ELR (cell line): ENCODE measurements around the gene HMGB2.
A peak's percentile ranks its signal among the peaks of the same experiment; 100 is the strongest.

Experiments
- DNase-seq: peaks from one replicate; pipeline ENCODE4 v3.0.0-alpha.2; 2015; ENCODE audit warnings: low read depth

Gene HMGB2

GRCh38 chr4:173334085-173334890, at the start of gene HMGB2:
TSS of gene HMGB2 (minus strand) at chr4:173334358. CDS start at chr4:173333649, 709 bp downstream.
- DNase-seq = peak; percentile 99

DNA sequence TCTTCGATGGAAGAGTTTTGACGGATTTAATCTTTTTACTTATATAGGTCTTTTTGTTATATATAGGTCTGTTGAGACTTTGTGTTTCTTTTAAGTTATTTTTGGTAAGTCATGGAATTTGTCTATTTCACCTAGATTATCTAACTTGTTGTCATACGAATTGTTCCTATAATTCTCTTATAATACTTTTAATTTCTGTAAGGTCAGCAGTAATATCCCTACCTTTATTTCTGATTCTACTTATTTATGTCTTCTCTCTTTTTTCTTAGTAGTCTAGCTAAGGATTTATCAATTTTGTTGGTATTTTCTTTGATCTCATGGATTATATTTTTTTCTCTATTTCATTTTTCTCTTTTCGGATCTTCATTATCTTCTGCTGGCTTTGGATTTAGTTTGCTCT, 48.2 kb upstream of the HMGB2 start:
- no peak for DNase-seq

DNA sequence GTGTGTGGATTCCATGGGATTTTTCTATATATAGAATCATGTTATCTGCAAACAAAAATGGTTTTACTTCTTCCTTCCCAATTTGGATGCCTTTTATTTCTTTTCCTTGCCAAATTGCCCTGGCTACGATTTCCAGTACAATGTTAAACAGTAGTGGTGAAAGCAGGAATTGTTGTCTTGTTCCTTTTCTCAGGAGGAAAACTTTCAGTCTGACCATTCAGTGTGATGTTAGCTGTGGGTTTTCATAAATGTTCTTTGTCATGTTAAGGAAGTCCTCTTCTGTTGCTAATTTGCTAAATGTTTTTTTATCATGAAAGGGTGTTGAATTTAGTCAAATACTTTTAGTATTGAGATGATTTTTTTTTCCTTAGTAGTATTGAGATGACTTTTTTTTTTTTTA, 47.5 kb upstream of the HMGB2 start:
- no peak for DNase-seq

- no peak for DNase-seq
Observed at GRCh38 chr4:173380987-173381386, 46.8 kb upstream of the HMGB2 start.

- DNase-seq = no peak
Observed at GRCh38 chr4:173379929-173380328, 45.8 kb upstream of the HMGB2 start.

GRCh38 chr4:173374588-173374987, 40.4 kb upstream of the HMGB2 start:
- no peak for DNase-seq

- DNase-seq = peak; percentile 77
Observed at GRCh38 chr4:173371292-173372192, 37.4 kb upstream of the HMGB2 start.

DNA sequence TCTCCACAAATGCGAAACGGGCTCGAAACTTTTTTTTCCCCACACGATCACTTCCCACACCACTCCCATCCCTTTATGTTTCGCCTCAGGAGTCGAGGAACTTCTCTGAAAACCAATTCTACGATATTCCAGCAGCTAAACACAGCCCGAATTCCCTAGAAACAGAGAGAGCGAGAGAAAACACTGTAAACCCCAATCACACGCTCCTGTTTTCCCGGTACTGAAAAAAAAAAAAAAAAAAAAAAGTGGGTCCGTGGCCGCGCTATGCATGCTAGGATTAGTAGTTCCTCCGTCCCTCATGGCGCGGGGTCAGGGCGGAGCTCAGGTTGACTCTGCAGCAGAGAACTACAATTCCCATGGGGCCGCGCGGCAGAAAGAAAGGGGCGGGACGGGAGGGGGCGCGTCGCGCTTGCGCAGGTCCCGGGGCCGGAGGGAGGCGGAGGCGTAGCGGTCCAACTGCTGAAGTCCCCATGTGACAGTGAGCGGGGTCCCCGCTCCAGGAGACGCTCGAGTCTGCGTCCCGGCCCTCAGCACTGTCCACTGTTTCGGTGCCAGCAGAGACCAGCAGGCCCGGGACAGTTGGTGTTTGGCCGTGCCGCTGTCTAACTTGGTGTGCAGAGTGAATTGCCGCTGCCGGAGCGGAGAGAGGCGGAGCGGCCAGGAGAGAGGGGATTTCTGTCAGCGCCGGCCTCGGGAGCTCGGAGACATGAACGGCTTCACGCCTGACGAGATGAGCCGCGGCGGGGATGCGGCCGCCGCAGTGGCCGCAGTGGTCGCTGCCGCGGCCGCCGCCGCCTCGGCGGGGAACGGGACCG, 36.5 kb upstream of the HMGB2 start, which contains the start of gene SAP30:
SAP30 (plus strand) TSS at position 478 of the 815 bp plus-strand sequence; CDS start at position 707, 229 bp downstream.
- peak; percentile 97 for DNase-seq

- DNase-seq = no peak
Observed at GRCh38 chr4:173370130-173370476, 35.9 kb upstream of the HMGB2 start.

GRCh38 chr4:173367946-173368345, 33.8 kb upstream of the HMGB2 start:
- DNase-seq = peak; percentile 29

- peak; percentile 44 for DNase-seq
Observed at GRCh38 chr4:173367285-173367684, 33.1 kb upstream of the HMGB2 start.

DNA sequence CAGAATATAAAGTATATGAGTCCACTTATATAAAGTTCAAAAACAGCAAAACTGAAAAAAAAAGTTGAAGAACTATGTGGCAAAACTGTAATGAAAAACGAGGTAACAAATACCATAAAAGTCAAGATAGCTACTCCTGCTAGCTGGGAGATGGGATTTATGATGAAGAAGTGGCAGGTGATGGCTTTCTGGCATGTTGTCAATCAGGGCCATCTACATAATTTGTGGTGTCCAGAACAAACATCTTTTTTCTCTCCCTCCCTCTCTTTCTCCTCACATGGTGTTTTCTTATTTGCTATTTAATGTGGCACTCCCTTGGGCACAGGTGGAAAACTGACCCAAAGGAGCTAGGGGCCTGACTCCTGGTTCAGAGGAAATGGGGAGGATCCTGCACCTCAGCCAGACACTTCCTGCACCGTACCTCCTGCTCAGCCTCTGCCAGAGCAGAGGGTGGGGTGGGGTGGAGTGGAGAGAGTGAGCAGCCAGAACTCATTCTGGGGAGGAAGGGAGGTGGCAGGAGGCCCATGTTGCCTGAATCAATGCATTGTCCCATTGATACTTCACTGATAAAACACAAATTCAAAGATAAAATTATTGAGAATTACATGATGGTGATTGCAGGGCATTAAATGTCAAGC, 31.3 kb upstream of the HMGB2 start:
- DNase-seq = no peak

GRCh38 chr4:173362666-173363065, 28.5 kb upstream of the HMGB2 start:
- DNase-seq = no peak

- peak; percentile 45 for DNase-seq
Observed at GRCh38 chr4:173360587-173361221, 26.5 kb upstream of the HMGB2 start.

GRCh38 chr4:173357939-173358338, 23.8 kb upstream of the HMGB2 start:
- DNase-seq = no peak

- no peak for DNase-seq
Observed at GRCh38 chr4:173347467-173347866, 13.3 kb upstream of the HMGB2 start.

GRCh38 chr4:173346074-173346473, 11.9 kb upstream of the HMGB2 start:
- peak; percentile 79 for DNase-seq

- no peak for DNase-seq
Observed at GRCh38 chr4:173345648-173346047, 11.5 kb upstream of the HMGB2 start.

GRCh38 chr4:173343832-173344397, 9.8 kb upstream of the HMGB2 start:
- DNase-seq = no peak

DNA sequence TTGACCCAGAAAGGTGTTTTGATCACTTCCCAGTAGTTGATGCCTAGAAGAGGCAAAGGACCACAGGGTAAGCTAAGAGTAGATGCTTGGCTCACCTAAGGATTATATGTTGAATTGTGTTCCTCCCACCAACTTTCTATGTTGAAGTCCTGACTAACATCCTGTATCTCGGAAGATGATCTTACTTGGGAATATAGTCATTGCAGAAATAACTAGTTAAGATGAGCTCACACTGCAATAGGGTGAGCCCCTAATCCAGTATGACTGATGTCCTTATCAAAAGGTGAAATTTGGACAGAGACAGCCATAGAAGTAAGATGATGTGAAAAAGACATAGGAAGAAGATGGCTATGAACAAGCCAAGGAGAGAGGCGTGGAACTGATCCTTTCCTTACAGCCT, 3.3 kb upstream of the HMGB2 start:
- DNase-seq = peak; percentile 63
